Uterus (tissue), 4 donors: ENCODE results near the gene RGS6. TPM values are rescaled to one million over a fixed set of nuclear protein-coding genes. Genes with fewer than 3 reads are reported as not detected.

ENCODE experiments used
- DNase-seq, 2 donors: peaks; one replicate each; pipeline ENCODE4 v3.0.0-alpha.2; 2019 to 2020
- H3K27ac ChIP-seq, 2 donors: fragments of 200-600 bp; sonication (generic); 1 replicate in 1 of 2; 2 replicates in 1 of 2; pipeline ENCODE4 v1.5.1; 2016 to 2018
- H3K27me3 ChIP-seq, 2 donors: fragments of 200-600 bp; sonication (generic); one replicate each; pipeline ENCODE4 v1.5.1; 2018 to 2019; ENCODE audit warnings: control low read depth in 1 of 2
- H3K36me3 ChIP-seq, 2 donors: fragments of 200-600 bp; sonication (generic); one replicate each; pipeline ENCODE4 v1.5.1; 2019; ENCODE audit warnings: control low read depth in 1 of 2
- H3K4me1 ChIP-seq, 2 donors: fragments of 200-600 bp; sonication (generic); one replicate each; pipeline ENCODE4 v1.5.1; 2018 to 2019; ENCODE audit warnings: control low read depth in 1 of 2
- H3K4me3 ChIP-seq, 2 donors: fragments of 200-600 bp; sonication (generic); 1 replicate in 1 of 2; 2 replicates in 1 of 2; pipeline ENCODE4 v1.5.1; 2018 to 2019; ENCODE audit warnings: mild to moderate bottlenecking in 1 of 2
- H3K9me3 ChIP-seq, 2 donors: fragments of 200-600 bp; sonication (generic); one replicate each; pipeline ENCODE4 v1.5.1; 2019; ENCODE audit warnings: control low read depth in 1 of 2
- POLR2A ChIP-seq, 2 donors: fragments of 450-650 bp; IDR thresholded peaks; one replicate each; pipeline ENCODE4 v1.6.1; 2016; ENCODE audit warnings: antibody characterized with exemption in 2 of 2, mild to moderate bottlenecking in 1 of 2, moderate library complexity in 1 of 2
- intact Hi-C: fragments of 100-400 bp; cut with DNase I; formaldehyde crosslinking; loops from one replicate; pipeline ENCODE4 v1.15.1; 2023; ENCODE audit warnings: low total_unique reads
- total RNA-seq, 4 donors: library from RNA; depleted of rRNA in 3 of 4; stranded (reverse); fragments of >200 nt in 3 of 4; gene quantifications; one replicate each; pipeline versions ENCODE4 v1.1.0 to v1.2.4, GENCODE V29; 2014 to 2023
- TF ChIP-seq, protein P1 (sequence below), 4 experiments: fragments of 200-600 bp in 2 of 4; fragments of 450-650 bp in 2 of 4; sonication (generic) in 2 of 4; IDR thresholded peaks; one replicate each; pipeline ENCODE4 v1.5.1; 2016 to 2019; ENCODE audit warnings: antibody characterized with exemption in 4 of 4, mild to moderate bottlenecking in 2 of 4, moderate library complexity in 1 of 4
- donor health status: DM: yes; HTN: yes; CAD: no.

Gene RGS6
- total RNA-seq, 4 donors from 2014 or later: 1.0 to 7.4 (median 6.2) TPM; not detected in 1

DNA sequence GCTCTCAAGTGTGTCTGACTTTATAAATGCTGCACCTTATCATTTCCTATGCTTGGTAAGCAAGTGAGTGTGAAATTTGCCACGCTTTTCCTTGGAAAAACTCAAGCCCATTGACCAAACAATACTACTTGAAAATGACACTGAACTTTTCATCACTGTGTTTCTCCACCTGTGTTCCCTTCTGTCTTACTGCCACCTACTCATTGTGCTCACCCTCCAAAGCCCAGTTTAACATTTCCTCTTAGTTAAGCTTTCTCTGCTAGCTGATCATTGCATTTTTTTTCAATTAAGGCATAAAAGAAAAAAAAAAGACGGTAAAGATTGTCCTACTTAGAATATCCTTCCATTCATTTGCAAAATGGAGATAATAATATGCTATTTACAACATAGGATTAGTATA lies 516.0 kb downstream of the RGS6 start:
- no peaks in the 10 kb centered on the region for H3K36me3 ChIP-seq
- TF ChIP-seq, protein P1, sequence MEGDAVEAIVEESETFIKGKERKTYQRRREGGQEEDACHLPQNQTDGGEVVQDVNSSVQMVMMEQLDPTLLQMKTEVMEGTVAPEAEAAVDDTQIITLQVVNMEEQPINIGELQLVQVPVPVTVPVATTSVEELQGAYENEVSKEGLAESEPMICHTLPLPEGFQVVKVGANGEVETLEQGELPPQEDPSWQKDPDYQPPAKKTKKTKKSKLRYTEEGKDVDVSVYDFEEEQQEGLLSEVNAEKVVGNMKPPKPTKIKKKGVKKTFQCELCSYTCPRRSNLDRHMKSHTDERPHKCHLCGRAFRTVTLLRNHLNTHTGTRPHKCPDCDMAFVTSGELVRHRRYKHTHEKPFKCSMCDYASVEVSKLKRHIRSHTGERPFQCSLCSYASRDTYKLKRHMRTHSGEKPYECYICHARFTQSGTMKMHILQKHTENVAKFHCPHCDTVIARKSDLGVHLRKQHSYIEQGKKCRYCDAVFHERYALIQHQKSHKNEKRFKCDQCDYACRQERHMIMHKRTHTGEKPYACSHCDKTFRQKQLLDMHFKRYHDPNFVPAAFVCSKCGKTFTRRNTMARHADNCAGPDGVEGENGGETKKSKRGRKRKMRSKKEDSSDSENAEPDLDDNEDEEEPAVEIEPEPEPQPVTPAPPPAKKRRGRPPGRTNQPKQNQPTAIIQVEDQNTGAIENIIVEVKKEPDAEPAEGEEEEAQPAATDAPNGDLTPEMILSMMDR (IDR thresholded peaks at IDR 0.05): no peak
- TF ChIP-seq POLR2A (IDR thresholded peaks at IDR 0.05): no peak
- H3K4me1 ChIP-seq: no peaks in the 10 kb centered on the region
- DNase-seq: no peak
- no peak overlapping the region for H3K4me3 ChIP-seq
- H3K27ac ChIP-seq: no peak overlapping the region
- H3K27me3 ChIP-seq: no peaks in the 10 kb centered on the region
- H3K9me3 ChIP-seq: no peaks in the 10 kb centered on the region
- intact Hi-C loops: no loop called here

DNA sequence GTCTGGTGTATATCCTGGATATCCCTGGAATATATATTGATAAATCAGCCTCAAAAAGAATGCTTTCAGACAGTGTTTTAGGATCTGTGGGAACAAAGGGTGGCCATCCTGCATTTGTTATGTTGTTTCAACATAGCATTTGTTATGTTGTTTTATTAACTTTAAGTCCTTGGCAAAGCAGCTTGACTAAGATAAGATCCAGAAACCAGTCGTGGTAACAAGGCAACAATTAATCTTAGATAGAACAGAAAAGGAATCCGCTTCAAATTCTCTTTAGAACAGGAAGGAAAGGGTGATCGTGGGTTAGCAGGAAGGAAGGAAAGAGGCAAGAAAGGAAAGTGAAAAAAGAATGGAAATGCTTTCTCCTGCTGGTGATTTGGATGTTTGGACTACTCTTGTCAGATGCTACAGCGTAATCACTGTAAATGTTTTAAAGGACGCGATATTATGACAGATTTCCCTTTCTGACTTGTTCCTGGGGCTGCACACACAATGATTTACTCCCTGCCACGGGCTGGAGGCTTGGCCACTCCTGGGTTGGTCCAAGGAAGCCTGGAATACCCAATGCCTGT lies 518.3 kb downstream of the RGS6 start:
- DNase-seq: no peak
- H3K4me3 ChIP-seq: no peak overlapping the region
- H3K27me3 ChIP-seq: no peaks in the 10 kb centered on the region
- no peaks in the 10 kb centered on the region for H3K9me3 ChIP-seq
- no peaks in the 10 kb centered on the region for H3K4me1 ChIP-seq
- TF ChIP-seq, protein P1 (IDR thresholded peaks at IDR 0.05): no peak
- no peak for TF ChIP-seq POLR2A (IDR thresholded peaks at IDR 0.05)
- H3K36me3 ChIP-seq: no peaks in the 10 kb centered on the region
- intact Hi-C loops: no loop called here
- H3K27ac ChIP-seq: no peak overlapping the region

DNA sequence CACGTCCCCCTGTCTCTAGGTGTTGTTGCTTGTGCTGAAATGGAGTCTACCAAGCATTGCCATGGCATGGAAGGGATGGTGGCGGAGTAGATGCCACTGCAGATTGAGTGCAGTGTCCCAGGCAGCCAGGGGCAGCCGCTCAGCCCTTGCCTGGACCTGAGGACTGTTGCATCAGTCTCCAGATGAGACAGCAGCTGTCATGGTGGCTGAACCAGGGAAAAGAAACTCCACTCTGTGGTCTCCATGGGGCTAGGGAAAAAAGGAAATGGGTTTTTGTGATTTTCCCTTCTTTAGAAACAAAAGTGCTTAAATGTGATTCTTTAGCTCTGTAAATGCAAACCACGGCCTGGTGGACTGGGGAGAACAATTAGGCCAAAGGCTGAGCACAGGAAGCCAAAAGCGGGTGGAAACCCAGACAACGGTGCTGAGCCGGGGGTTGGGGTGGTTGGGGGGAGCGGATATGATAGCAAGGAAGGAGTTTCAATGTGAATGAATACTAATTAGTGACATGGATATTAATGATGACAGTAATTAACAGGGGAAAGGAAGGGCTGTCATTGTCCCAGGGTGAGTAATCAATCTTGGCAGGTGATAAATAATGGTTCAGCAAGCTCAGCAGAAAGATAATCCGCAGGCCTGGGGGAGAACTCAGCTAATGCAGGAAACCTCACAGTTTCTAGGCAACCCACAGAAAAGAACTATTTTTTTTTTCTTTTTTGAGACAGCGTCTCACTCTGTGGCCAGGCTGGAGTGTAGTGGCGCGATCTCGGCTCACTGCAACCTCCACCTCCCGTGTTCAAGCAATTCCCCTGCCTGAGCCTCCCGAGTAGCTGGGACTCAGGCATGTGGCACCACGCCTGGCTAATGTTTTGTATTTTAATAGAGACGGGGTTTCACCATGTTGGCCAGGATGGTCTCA lies 519.1 kb downstream of the RGS6 start:
- H3K4me3 ChIP-seq: no peak overlapping the region
- intact Hi-C loops: no loop called here
- H3K27ac ChIP-seq: no peak overlapping the region
- no peak for DNase-seq
- H3K4me1 ChIP-seq: no peaks in the 10 kb centered on the region
- no peaks in the 10 kb centered on the region for H3K9me3 ChIP-seq
- no peaks in the 10 kb centered on the region for H3K27me3 ChIP-seq
- H3K36me3 ChIP-seq: no peaks in the 10 kb centered on the region
- TF ChIP-seq, protein P1 (IDR thresholded peaks at IDR 0.05): no peak
- no peak for TF ChIP-seq POLR2A (IDR thresholded peaks at IDR 0.05)

DNA sequence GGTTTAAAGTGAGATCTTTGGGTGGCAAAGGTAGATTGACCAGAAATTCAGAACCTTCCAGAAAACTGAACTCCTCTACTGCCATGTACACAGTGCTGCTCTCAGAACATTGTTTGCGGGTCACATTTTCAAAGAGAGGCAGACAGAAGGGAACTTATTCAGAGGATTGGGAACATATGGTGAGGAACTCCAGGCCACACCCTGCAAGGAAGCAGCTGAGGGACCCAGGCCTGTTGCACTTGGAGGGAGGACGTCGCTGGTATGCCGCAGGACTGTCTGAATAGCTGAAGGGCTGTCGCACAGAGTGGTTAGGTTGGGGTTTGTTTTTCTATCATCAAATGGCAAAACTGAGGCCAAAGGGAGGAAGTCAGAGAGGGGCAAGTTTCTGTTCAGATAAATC lies 520.5 kb downstream of the RGS6 start:
- intact Hi-C loops: no loop called here

More for the DNA sequence above, 520.5 kb downstream of the RGS6 start:
- Histone ChIP-seq H3K27me3 (no peaks in the 10 kb centered on the region), H3K4me1 (no peaks in the 10 kb centered on the region), H3K9me3 (no peaks in the 10 kb centered on the region), H3K27ac (no peak overlapping the region), H3K4me3 (no peak overlapping the region), H3K36me3 (no peaks in the 10 kb centered on the region)
- TF ChIP-seq, protein P1 (IDR thresholded peaks at IDR 0.05): no peak
- TF ChIP-seq POLR2A (IDR thresholded peaks at IDR 0.05): no peak
- DNase-seq: no peak
